BLaER1 treated with 17β-estradiol and CSF1 and Interleukin-3, amounts not matched to agents 10 nM and 100 nM (cell line): ENCODE measurements around the gene USH2A.

Experiments
- H3K27ac ChIP-seq, 11 experiments: shearing (Covaris generic); formaldehyde crosslinking; 2 replicates each; pipeline ENCODE4 v1.8.1; 2022
- H3K27me3 ChIP-seq, 11 experiments: shearing (Covaris generic); formaldehyde crosslinking; 2 replicates each; pipeline ENCODE4 v1.8.1; 2022
- H3K36me3 ChIP-seq, 11 experiments: shearing (Covaris generic); formaldehyde crosslinking; 2 replicates each; pipeline ENCODE4 v1.8.1; 2022
- H3K4me1 ChIP-seq, 10 experiments: shearing (Covaris generic); formaldehyde crosslinking; 2 replicates each; pipeline ENCODE4 v1.8.1; 2022
- H3K4me2 ChIP-seq, 11 experiments: shearing (Covaris generic); formaldehyde crosslinking; 2 replicates each; pipeline ENCODE4 v1.8.1; 2022
- H3K4me3 ChIP-seq, 10 experiments: shearing (Covaris generic); formaldehyde crosslinking; 2 replicates each; pipeline ENCODE4 v1.8.1; 2022
- H3K9ac ChIP-seq, 11 experiments: shearing (Covaris generic); formaldehyde crosslinking; 2 replicates each; pipeline ENCODE4 v1.8.1; 2022
- H3K9me3 ChIP-seq, 11 experiments: shearing (Covaris generic); formaldehyde crosslinking; replicated peaks in 1 of 11; 2 replicates each; pipeline ENCODE4 v1.8.1; 2022
- H4K20me1 ChIP-seq, 11 experiments: shearing (Covaris generic); formaldehyde crosslinking; 2 replicates each; pipeline ENCODE4 v1.8.1; 2022
- Cebpa-rat ChIP-seq, 11 experiments: shearing (Covaris generic); IDR thresholded peaks; 2 replicates each; pipeline ENCODE4 v1.8.1; 2022

USH2A gene

GRCh38 chr1:215986401-215986800 is 436.8 kb downstream of the USH2A start:
- Histone ChIP-seq H3K27ac (no peak overlapping the region), H3K4me2 (no peak overlapping the region), H3K9me3 (no peaks in the 10 kb centered on the region; a peak in 1 of 22 replicates), H3K4me3 (no peak overlapping the region), H3K36me3 (no peaks in the 10 kb centered on the region), H3K4me1 (no peaks in the 10 kb centered on the region), H3K27me3 (no peaks in the 10 kb centered on the region), H4K20me1 (no peaks in the 10 kb centered on the region), H3K9ac (no peak overlapping the region)
- TF ChIP-seq Cebpa-rat (IDR thresholded peaks at IDR 0.05), result no peak

- H3K4me1 ChIP-seq, result no peaks in the 10 kb centered on the region
- H3K36me3 ChIP-seq, result no peaks in the 10 kb centered on the region
- no peaks in the 10 kb centered on the region for H3K27me3 ChIP-seq
- no peak overlapping the region for H3K4me2 ChIP-seq
- H4K20me1 ChIP-seq, result no peaks in the 10 kb centered on the region
- H3K9ac ChIP-seq, result no peak overlapping the region
- TF ChIP-seq Cebpa-rat (IDR thresholded peaks at IDR 0.05), result no peak
- H3K4me3 ChIP-seq, result no peak overlapping the region
- H3K27ac ChIP-seq, result no peak overlapping the region
- no peaks in the 10 kb centered on the region; a peak in 1 of 22 replicates for H3K9me3 ChIP-seq
These were observed 439.6 kb downstream of the USH2A start for GRCh38 chr1:215983680-215984079.

GRCh38 chr1:215971793-215972441 is 451.3 kb downstream of the USH2A start:
- H4K20me1 ChIP-seq, result no peaks in the 10 kb centered on the region
- no peak overlapping the region for H3K9ac ChIP-seq
- H3K36me3 ChIP-seq, result no peaks in the 10 kb centered on the region
- H3K27me3 ChIP-seq, result no peaks in the 10 kb centered on the region
- H3K4me2 ChIP-seq, result no peak overlapping the region
- TF ChIP-seq Cebpa-rat (IDR thresholded peaks at IDR 0.05), result no peak
- H3K27ac ChIP-seq, result no peak overlapping the region
- no peaks in the 10 kb centered on the region for H3K9me3 ChIP-seq
- no peak overlapping the region for H3K4me3 ChIP-seq
- no peaks in the 10 kb centered on the region for H3K4me1 ChIP-seq

GRCh38 chr1:215970406-215970805 is 452.8 kb downstream of the USH2A start:
- Histone ChIP-seq H3K9me3 (no peaks in the 10 kb centered on the region), H3K27me3 (no peaks in the 10 kb centered on the region), H3K4me1 (no peaks in the 10 kb centered on the region), H3K36me3 (no peaks in the 10 kb centered on the region), H3K4me2 (no peak overlapping the region), H3K9ac (no peak overlapping the region), H3K4me3 (no peak overlapping the region), H3K27ac (no peak overlapping the region), H4K20me1 (no peaks in the 10 kb centered on the region)
- TF ChIP-seq Cebpa-rat (IDR thresholded peaks at IDR 0.05), result no peak

- Histone ChIP-seq H3K9me3 (no peaks in the 10 kb centered on the region), H3K4me1 (peaks cover 0 to 21% (median 11%) of the 10 kb centered on the region in 10 experiments; a peak in 17 of 20 replicates), H3K36me3 (no peaks in the 10 kb centered on the region), H3K27ac (peak overlapping the region in 2 of 11 experiments; percentile 15 to 20; a peak in 1 of 22 replicates), H3K27me3 (no peaks in the 10 kb centered on the region), H4K20me1 (no peaks in the 10 kb centered on the region), H3K9ac (no peak overlapping the region), H3K4me2 (no peak overlapping the region; a peak in 1 of 22 replicates), H3K4me3 (no peak overlapping the region)
- no peak for TF ChIP-seq Cebpa-rat (IDR thresholded peaks at IDR 0.05)
These were observed 459.6 kb downstream of the USH2A start for GRCh38 chr1:215963621-215964020.

- Histone ChIP-seq H4K20me1 (no peaks in the 10 kb centered on the region), H3K4me2 (peak overlapping the region in 6 of 11 experiments; percentile 1 to 44 (median 9); a peak in 6 of 22 replicates), H3K9ac (no peak overlapping the region), H3K4me3 (no peak overlapping the region), H3K4me1 (peaks cover 0 to 26% (median 17%) of the 10 kb centered on the region in 10 experiments; a peak in 18 of 20 replicates), H3K36me3 (no peaks in the 10 kb centered on the region), H3K27me3 (no peaks in the 10 kb centered on the region), H3K9me3 (no peaks in the 10 kb centered on the region), H3K27ac (peak overlapping the region in 3 of 11 experiments; percentile 15 to 31 (median 20); a peak in 2 of 22 replicates)
- TF ChIP-seq Cebpa-rat (IDR thresholded peaks at IDR 0.05), result no peak
These were observed 460.2 kb downstream of the USH2A start for GRCh38 chr1:215963040-215963439.

- Histone ChIP-seq H3K27me3 (no peaks in the 10 kb centered on the region), H3K27ac (peak overlapping the region in 1 of 11 experiments; percentile 35; a peak in 1 of 22 replicates)
These were observed 464.4 kb downstream of the USH2A start for GRCh38 chr1:215958841-215959240.

GRCh38 chr1:215957663-215958062 is 465.6 kb downstream of the USH2A start:
- peak overlapping the region in 9 of 11 experiments; percentile 0 to 62 (median 35); a peak in 11 of 22 replicates for H3K27ac ChIP-seq
- TF ChIP-seq Cebpa-rat (IDR thresholded peaks at IDR 0.05), result no peak
- peak overlapping the region; percentile 53 to 80 (median 70) for H3K4me2 ChIP-seq
- H3K36me3 ChIP-seq, result no peaks in the 10 kb centered on the region
- no peaks in the 10 kb centered on the region for H4K20me1 ChIP-seq
- peak overlapping the region in 7 of 11 experiments; percentile 29 to 64 (median 49); a peak in 9 of 22 replicates for H3K9ac ChIP-seq
- H3K4me3 ChIP-seq, result peak overlapping the region in 9 of 10 experiments; percentile 14 to 47 (median 25); a peak in 10 of 20 replicates
- H3K4me1 ChIP-seq, result peaks cover 0 to 45% (median 30%) of the 10 kb centered on the region in 10 experiments; a peak in 18 of 20 replicates
- no peaks in the 10 kb centered on the region for H3K9me3 ChIP-seq
- no peaks in the 10 kb centered on the region for H3K27me3 ChIP-seq

More at GRCh38 chr1:215958841-215959240, 464.4 kb downstream of the USH2A start:
- H3K4me2 ChIP-seq, result peak overlapping the region in 10 of 11 experiments; percentile 53 to 80 (median 68); a peak in 16 of 22 replicates
- no peaks in the 10 kb centered on the region for H3K36me3 ChIP-seq
- no peaks in the 10 kb centered on the region for H4K20me1 ChIP-seq
- no peak overlapping the region for H3K4me3 ChIP-seq
- H3K9me3 ChIP-seq, result no peaks in the 10 kb centered on the region
- H3K9ac ChIP-seq, result no peak overlapping the region
- peaks cover 0 to 47% (median 31%) of the 10 kb centered on the region in 10 experiments; a peak in 18 of 20 replicates for H3K4me1 ChIP-seq
- no peak for TF ChIP-seq Cebpa-rat (IDR thresholded peaks at IDR 0.05)

GRCh38 chr1:215932558-215932957 is 490.7 kb downstream of the USH2A start:
- H3K4me1 ChIP-seq, result no peaks in the 10 kb centered on the region
- no peak for TF ChIP-seq Cebpa-rat (IDR thresholded peaks at IDR 0.05)
- H3K9ac ChIP-seq, result no peak overlapping the region
- H3K4me3 ChIP-seq, result no peak overlapping the region
- no peak overlapping the region for H3K4me2 ChIP-seq
- H3K36me3 ChIP-seq, result no peaks in the 10 kb centered on the region
- no peaks in the 10 kb centered on the region for H3K9me3 ChIP-seq
- H3K27me3 ChIP-seq, result no peaks in the 10 kb centered on the region
- no peaks in the 10 kb centered on the region for H4K20me1 ChIP-seq
- no peak overlapping the region for H3K27ac ChIP-seq

GRCh38 chr1:215926670-215927069 is 496.6 kb downstream of the USH2A start:
- no peak overlapping the region for H3K27ac ChIP-seq
- no peak for TF ChIP-seq Cebpa-rat (IDR thresholded peaks at IDR 0.05)
- H3K4me1 ChIP-seq, result peaks cover 16 to 20% (median 19%) of the 10 kb centered on the region in 10 experiments
- H3K36me3 ChIP-seq, result no peaks in the 10 kb centered on the region
- H3K4me3 ChIP-seq, result no peak overlapping the region
- no peak overlapping the region for H3K4me2 ChIP-seq
- no peaks in the 10 kb centered on the region for H3K9me3 ChIP-seq
- H4K20me1 ChIP-seq, result no peaks in the 10 kb centered on the region
- no peaks in the 10 kb centered on the region for H3K27me3 ChIP-seq
- no peak overlapping the region for H3K9ac ChIP-seq
